HPDE6-E6E7 (cell line): Measurements from ENCODE around the gene CD109.

Experiments used
- DNase-seq: peaks from one replicate; pipeline ENCODE4 v3.0.0; 2011; ENCODE audit warnings: missing footprints; ENCODE audit errors: extremely low spot score

The CD109 gene

GRCh38 chr6:73857341-73857890, 161.4 kb downstream of the CD109 start:
- DNase-seq = no peak

DNA sequence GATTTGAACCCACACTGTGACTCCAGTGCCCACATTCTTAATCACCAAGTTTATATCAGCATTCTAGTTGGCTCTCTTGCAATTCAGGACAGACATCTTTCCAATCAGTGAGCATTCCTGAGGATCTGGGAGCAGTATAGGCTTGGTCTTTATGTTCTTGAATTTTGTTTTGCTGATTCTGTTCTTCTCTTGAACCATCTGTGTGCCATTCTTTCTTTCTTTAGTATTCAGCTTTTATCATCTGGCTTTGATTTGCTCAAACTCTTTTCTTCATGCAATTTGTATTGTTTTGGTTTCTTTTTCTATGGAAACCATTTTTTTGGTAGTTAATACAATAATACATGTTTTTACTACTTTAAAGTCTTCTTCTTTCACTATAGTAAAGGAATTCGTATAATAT, 162.4 kb downstream of the CD109 start:
- DNase-seq = no peak

- no peak for DNase-seq
Measured at GRCh38 chr6:73860303-73860702, 164.3 kb downstream of the CD109 start.

DNA sequence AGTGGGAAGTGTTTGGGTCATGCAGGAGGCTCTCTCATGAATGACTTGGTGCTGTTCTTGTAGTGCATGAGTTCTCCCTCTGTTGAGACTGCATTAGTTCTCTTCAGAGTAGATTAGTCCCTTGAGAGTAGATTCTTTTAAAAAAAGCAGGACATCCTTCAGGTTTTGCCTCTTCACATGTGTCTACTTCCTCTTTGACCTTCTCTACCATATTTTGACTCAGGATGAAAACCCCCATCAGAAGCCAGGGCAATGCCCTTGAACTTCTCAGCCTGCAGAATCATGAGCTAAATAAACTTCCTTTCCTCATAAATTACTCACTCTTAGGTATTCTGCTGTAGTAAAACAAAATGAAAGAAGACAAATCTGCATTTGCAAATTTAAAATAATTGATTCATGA, 170.3 kb downstream of the CD109 start:
- DNase-seq = no peak

DNA sequence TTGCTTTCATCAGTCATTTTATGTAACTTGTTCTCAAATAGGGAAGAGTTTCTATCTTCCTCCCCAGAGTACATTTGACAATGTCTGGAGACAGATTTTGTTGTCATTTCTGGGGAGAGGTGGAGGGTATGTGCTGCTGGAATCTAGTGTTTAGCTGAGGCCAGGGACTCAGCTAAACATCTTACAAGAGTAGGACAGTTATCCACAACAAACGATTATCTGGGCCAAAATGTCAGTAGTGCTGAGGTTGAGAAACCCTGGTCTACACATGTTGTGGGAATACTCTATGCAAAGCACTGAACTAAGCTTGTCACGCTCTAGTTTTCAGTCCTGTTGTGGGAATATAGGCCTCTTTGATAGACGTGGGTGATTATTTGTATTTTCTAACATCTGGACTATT, 171.4 kb downstream of the CD109 start:
- DNase-seq = no peak

DNA sequence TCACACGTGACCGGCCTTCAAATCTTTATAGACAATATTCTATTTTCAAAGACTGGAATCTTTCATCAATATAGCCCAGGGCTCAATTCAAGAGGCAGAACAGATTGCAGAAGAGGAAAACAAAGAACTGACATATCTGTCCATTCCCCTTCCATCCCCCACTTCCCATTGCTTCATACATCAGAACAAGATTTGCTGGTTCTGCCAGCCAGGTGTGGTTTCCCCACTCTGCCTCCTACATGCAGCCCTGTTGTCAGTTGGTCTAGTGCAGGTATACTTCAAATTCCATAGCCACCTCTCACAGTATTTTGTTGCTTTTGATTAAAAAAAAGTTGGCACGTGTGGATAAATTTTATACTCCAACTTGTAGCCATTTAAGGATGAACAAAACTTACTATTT, 174.9 kb downstream of the CD109 start:
- peak; percentile 37 for DNase-seq

DNA sequence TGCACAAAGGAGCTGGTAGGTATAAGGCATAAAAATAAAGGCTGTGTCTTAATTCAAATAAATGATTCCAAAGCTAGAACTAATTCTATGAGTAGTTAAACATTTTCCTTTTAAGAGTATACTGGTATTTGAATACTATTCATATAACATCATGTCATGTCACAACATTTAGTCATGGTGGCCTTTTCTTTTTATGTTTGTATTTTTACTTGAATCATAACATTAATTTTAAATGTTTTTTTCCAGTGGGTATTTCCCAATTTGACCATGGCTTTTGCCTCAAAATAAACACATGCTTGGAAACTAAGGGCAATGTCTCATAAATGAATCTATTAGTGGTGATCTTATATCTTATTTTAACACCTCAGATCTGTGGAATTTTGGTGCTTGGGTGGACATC, 177.1 kb downstream of the CD109 start:
- DNase-seq = no peak
